ENCODE results near the gene MRPS17.
"Not testable (repeated sequence)": the region's sequence is repeated elsewhere in the genome, so short reads cannot be mapped to it uniquely, and the experiment has no call there.

The MRPS17 gene

GRCh38 chr7:55951637-55952351, at the start of gene MRPS17:
MRPS17 (plus strand) TSS chr7:55951877; CDS start chr7:55953196, 1,319 bp downstream.
- in situ Hi-C loops (cut with MboI; ENCODE audit: low sequenced_read_pairs), result no loop called here
- H3K9me3 ChIP-seq, result no peaks in the 10 kb centered on the region
- peaks cover 26% of the 10 kb centered on the region for H3K36me3 ChIP-seq (replicated peaks)
- peaks cover 3% of the 10 kb centered on the region; the same call in 1 of the 2 replicates for H3K27me3 ChIP-seq (ENCODE audit: low read depth)
- H3K4me3 ChIP-seq, result peak within 1 kb of the TSS; percentile 78
- DNase-seq (ENCODE audit: low spot score in 2 of 2), result peak; percentile 84 to 93
- H3K4me1 ChIP-seq, result no peaks in the 10 kb centered on the region

- in situ Hi-C loops (cut with MboI; ENCODE audit: low sequenced_read_pairs), result no loop called here
- Histone ChIP-seq H3K9me3 (no peaks in the 10 kb centered on the region), H3K4me1 (no peaks in the 10 kb centered on the region), H3K36me3 (replicated peaks) (no peaks in the 10 kb centered on the region), H3K4me3 (no peak overlapping the region), H3K27me3 (ENCODE audit: low read depth) (no peaks in the 10 kb centered on the region)
- DNase-seq (ENCODE audit: low spot score in 2 of 2), result no peak
Measured at GRCh38 chr7:55903985-55904759, 47.5 kb upstream of the MRPS17 start.

GRCh38 chr7:55912748-55913158, 38.9 kb upstream of the MRPS17 start:
- H3K9me3 ChIP-seq, result no peaks in the 10 kb centered on the region
- H3K4me1 ChIP-seq, result no peaks in the 10 kb centered on the region
- H3K36me3 ChIP-seq (replicated peaks), result no peaks in the 10 kb centered on the region
- DNase-seq (ENCODE audit: low spot score in 2 of 2), result no peak
- no peaks in the 10 kb centered on the region for H3K27me3 ChIP-seq (ENCODE audit: low read depth)
- in situ Hi-C loops (cut with MboI; ENCODE audit: low sequenced_read_pairs), result no loop called here
- H3K4me3 ChIP-seq, result no peak overlapping the region

GRCh38 chr7:55917771-55918170, 33.9 kb upstream of the MRPS17 start:
- H3K27me3 ChIP-seq (ENCODE audit: low read depth), result no peaks in the 10 kb centered on the region
- H3K9me3 ChIP-seq, result no peaks in the 10 kb centered on the region
- no peak for DNase-seq (ENCODE audit: low spot score in 2 of 2)
- H3K36me3 ChIP-seq (replicated peaks), result no peaks in the 10 kb centered on the region
- H3K4me1 ChIP-seq, result no peaks in the 10 kb centered on the region
- in situ Hi-C loops (cut with MboI; ENCODE audit: low sequenced_read_pairs), result no loop called here
- no peak overlapping the region for H3K4me3 ChIP-seq

- in situ Hi-C loops (cut with MboI; ENCODE audit: low sequenced_read_pairs), result no loop called here
Measured at GRCh38 chr7:55928006-55928767, 23.5 kb upstream of the MRPS17 start.

GRCh38 chr7:55931421-55932151, 20.1 kb upstream of the MRPS17 start:
- Histone ChIP-seq H3K4me3 (no peak overlapping the region), H3K4me1 (no peaks in the 10 kb centered on the region), H3K27me3 (ENCODE audit: low read depth) (no peaks in the 10 kb centered on the region), H3K9me3 (no peaks in the 10 kb centered on the region), H3K36me3 (replicated peaks) (no peaks in the 10 kb centered on the region)
- no peak for DNase-seq (ENCODE audit: low spot score in 2 of 2)
- in situ Hi-C loops (cut with MboI; ENCODE audit: low sequenced_read_pairs), result no loop called here

More at GRCh38 chr7:55928006-55928767, 23.5 kb upstream of the MRPS17 start:
- H3K4me1 ChIP-seq, result no peaks in the 10 kb centered on the region
- H3K4me3 ChIP-seq, result no peak overlapping the region
- no peaks in the 10 kb centered on the region for H3K9me3 ChIP-seq
- no peaks in the 10 kb centered on the region for H3K27me3 ChIP-seq (ENCODE audit: low read depth)
- H3K36me3 ChIP-seq (replicated peaks), result no peaks in the 10 kb centered on the region
- no peak for DNase-seq (ENCODE audit: low spot score in 2 of 2)

- DNase-seq (ENCODE audit: low spot score in 2 of 2), result no peak
- Histone ChIP-seq H3K36me3 (replicated peaks) (no peaks in the 10 kb centered on the region), H3K4me1 (no peaks in the 10 kb centered on the region), H3K9me3 (no peaks in the 10 kb centered on the region), H3K27me3 (ENCODE audit: low read depth) (no peaks in the 10 kb centered on the region), H3K4me3 (no peak overlapping the region)
- in situ Hi-C loops (cut with MboI; ENCODE audit: low sequenced_read_pairs), result no loop called here
Measured at GRCh38 chr7:55939514-55940123, 12.1 kb upstream of the MRPS17 start.

GRCh38 chr7:55946545-55946944, 5.1 kb upstream of the MRPS17 start:
- H3K4me3 ChIP-seq, result no peak overlapping the region
- no peaks in the 10 kb centered on the region for H3K9me3 ChIP-seq
- in situ Hi-C loops (cut with MboI; ENCODE audit: low sequenced_read_pairs), result no loop called here
- no peak for DNase-seq (ENCODE audit: low spot score in 2 of 2)
- no peaks in the 10 kb centered on the region for H3K36me3 ChIP-seq (replicated peaks)
- H3K4me1 ChIP-seq, result no peaks in the 10 kb centered on the region
- H3K27me3 ChIP-seq (ENCODE audit: low read depth), result peaks cover 3% of the 10 kb centered on the region; the same call in 1 of the 2 replicates

GRCh38 chr7:55952352-55952671, 635 bp downstream of the MRPS17 start:
- H3K27me3 ChIP-seq (ENCODE audit: low read depth); H3K4me1 ChIP-seq; H3K9me3 ChIP-seq; DNase-seq (ENCODE audit: low spot score in 2 of 2); in situ Hi-C loops (cut with MboI; ENCODE audit: low sequenced_read_pairs): not testable (repeated sequence)
- H3K4me3 ChIP-seq, result peak overlapping the region; percentile 78
- H3K36me3 ChIP-seq (replicated peaks), result peaks cover 26% of the 10 kb centered on the region

- H3K4me3 ChIP-seq, result no peak overlapping the region
- no peaks in the 10 kb centered on the region for H3K27me3 ChIP-seq (ENCODE audit: low read depth)
- peaks cover 2% of the 10 kb centered on the region; the same call in 1 of the 2 replicates for H3K4me1 ChIP-seq
- H3K9me3 ChIP-seq, result no peaks in the 10 kb centered on the region
- H3K36me3 ChIP-seq (replicated peaks), result peaks cover 26% of the 10 kb centered on the region
- no peak for DNase-seq (ENCODE audit: low spot score in 2 of 2)
- in situ Hi-C loops (cut with MboI; ENCODE audit: low sequenced_read_pairs), result no loop called here
Measured at GRCh38 chr7:55953707-55954475, 2.2 kb downstream of the MRPS17 start.

- peaks cover 27% of the 10 kb centered on the region for H3K36me3 ChIP-seq (replicated peaks)
- DNase-seq (ENCODE audit: low spot score in 2 of 2), result no peak
- H3K27me3 ChIP-seq (ENCODE audit: low read depth), result no peaks in the 10 kb centered on the region
- H3K4me1 ChIP-seq, result peaks cover 2% of the 10 kb centered on the region; the same call in 1 of the 2 replicates
- H3K4me3 ChIP-seq, result no peak overlapping the region
- in situ Hi-C loops (cut with MboI; ENCODE audit: low sequenced_read_pairs), result no loop called here
- H3K9me3 ChIP-seq, result no peaks in the 10 kb centered on the region
Measured at GRCh38 chr7:55957190-55957589, 5.5 kb downstream of the MRPS17 start.

- H3K4me3 ChIP-seq, result no peak overlapping the region
- no peaks in the 10 kb centered on the region for H3K9me3 ChIP-seq
- H3K36me3 ChIP-seq (replicated peaks), result peaks cover 10% of the 10 kb centered on the region
- in situ Hi-C loops (cut with MboI; ENCODE audit: low sequenced_read_pairs), result loop anchor here (10.0 kb wide), 1 partner anchor 317 kb away; no protein-coding TSS in a partner anchor
- H3K4me1 ChIP-seq, result peaks cover 5% of the 10 kb centered on the region
- no peak for DNase-seq (ENCODE audit: low spot score in 2 of 2)
- no peaks in the 10 kb centered on the region for H3K27me3 ChIP-seq (ENCODE audit: low read depth)
Measured at GRCh38 chr7:55962014-55962413, 10.3 kb downstream of the MRPS17 start.
